Body of pancreas (tissue), 4 donors: Measurements from ENCODE around the gene FBN2.

ENCODE experiments used
- POLR2A ChIP-seq, 3 donors: fragments of 450-650 bp; IDR thresholded peaks; one replicate each; pipeline ENCODE4 v1.6.1; 2016; ENCODE audit warnings: antibody characterized with exemption in 3 of 3, mild to moderate bottlenecking in 2 of 3
- TF ChIP-seq, protein P1 (sequence below), 7 experiments: fragments of 450-650 bp in 4 of 7; fragments of 200-600 bp in 3 of 7; sonication (generic) in 3 of 7; IDR thresholded peaks; one replicate each; pipeline ENCODE4 v1.5.1; 2016 to 2019; ENCODE audit warnings: antibody characterized with exemption in 7 of 7

DNA sequence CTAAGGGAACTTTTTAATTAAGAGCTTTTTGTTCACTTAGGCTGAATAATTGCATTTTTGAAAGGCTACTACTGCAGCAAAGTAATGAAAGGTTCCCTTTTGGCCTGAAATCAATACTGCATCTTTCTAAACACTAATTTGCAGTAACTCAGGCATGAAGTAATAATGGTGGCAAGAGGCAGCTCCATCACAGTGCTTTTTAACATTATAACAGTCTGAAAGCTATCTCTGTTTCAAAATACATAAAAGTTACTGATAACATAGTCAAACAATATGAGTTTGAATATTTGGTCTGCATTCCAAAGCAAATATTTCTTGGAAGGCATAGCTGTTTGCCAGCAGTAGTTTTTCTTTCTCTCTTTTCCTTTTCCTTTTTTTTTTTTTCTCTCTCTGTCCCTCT is 113.4 kb downstream of the FBN2 start:
- TF ChIP-seq, protein P1, sequence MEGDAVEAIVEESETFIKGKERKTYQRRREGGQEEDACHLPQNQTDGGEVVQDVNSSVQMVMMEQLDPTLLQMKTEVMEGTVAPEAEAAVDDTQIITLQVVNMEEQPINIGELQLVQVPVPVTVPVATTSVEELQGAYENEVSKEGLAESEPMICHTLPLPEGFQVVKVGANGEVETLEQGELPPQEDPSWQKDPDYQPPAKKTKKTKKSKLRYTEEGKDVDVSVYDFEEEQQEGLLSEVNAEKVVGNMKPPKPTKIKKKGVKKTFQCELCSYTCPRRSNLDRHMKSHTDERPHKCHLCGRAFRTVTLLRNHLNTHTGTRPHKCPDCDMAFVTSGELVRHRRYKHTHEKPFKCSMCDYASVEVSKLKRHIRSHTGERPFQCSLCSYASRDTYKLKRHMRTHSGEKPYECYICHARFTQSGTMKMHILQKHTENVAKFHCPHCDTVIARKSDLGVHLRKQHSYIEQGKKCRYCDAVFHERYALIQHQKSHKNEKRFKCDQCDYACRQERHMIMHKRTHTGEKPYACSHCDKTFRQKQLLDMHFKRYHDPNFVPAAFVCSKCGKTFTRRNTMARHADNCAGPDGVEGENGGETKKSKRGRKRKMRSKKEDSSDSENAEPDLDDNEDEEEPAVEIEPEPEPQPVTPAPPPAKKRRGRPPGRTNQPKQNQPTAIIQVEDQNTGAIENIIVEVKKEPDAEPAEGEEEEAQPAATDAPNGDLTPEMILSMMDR (IDR thresholded peaks at IDR 0.05), result no peak
- no peak for TF ChIP-seq POLR2A (IDR thresholded peaks at IDR 0.05)
